ENCODE results near the gene SLC2A13.

Gene SLC2A13

DNA sequence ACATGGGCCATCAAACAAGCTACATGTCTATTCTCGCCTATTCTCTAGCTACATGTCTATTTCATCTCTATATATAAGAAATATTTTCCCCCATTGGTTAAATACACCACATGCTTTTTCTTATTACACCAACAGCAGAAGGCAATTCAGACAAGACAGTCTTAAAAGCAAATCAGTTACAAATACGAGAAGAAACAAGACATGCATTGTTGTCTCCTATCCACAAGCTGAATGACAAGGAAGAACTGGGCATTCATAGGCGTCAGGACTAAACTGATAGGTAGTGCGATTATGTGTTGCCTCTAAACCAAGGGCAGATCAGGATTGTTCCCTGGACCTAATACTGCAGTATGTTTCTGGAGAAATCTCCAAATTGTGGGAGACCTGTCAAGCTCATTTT, 19.4 kb downstream of the SLC2A13 start:
- TF ChIP-seq, protein P1, sequence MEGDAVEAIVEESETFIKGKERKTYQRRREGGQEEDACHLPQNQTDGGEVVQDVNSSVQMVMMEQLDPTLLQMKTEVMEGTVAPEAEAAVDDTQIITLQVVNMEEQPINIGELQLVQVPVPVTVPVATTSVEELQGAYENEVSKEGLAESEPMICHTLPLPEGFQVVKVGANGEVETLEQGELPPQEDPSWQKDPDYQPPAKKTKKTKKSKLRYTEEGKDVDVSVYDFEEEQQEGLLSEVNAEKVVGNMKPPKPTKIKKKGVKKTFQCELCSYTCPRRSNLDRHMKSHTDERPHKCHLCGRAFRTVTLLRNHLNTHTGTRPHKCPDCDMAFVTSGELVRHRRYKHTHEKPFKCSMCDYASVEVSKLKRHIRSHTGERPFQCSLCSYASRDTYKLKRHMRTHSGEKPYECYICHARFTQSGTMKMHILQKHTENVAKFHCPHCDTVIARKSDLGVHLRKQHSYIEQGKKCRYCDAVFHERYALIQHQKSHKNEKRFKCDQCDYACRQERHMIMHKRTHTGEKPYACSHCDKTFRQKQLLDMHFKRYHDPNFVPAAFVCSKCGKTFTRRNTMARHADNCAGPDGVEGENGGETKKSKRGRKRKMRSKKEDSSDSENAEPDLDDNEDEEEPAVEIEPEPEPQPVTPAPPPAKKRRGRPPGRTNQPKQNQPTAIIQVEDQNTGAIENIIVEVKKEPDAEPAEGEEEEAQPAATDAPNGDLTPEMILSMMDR (IDR thresholded peaks at IDR 0.05; ENCODE audit: borderline replicate concordance, insufficient read depth, low read depth, low read length) = no peak
- H3K4me3 ChIP-seq (ENCODE audit: low read depth, low read length) = no peak overlapping the region

GRCh38 chr12:40078266-40078665, 27.6 kb downstream of the SLC2A13 start:
- H3K4me3 ChIP-seq (ENCODE audit: low read depth, low read length) = no peak overlapping the region
- TF ChIP-seq, protein P1 (IDR thresholded peaks at IDR 0.05; ENCODE audit: borderline replicate concordance, insufficient read depth, low read depth, low read length) = no peak

DNA sequence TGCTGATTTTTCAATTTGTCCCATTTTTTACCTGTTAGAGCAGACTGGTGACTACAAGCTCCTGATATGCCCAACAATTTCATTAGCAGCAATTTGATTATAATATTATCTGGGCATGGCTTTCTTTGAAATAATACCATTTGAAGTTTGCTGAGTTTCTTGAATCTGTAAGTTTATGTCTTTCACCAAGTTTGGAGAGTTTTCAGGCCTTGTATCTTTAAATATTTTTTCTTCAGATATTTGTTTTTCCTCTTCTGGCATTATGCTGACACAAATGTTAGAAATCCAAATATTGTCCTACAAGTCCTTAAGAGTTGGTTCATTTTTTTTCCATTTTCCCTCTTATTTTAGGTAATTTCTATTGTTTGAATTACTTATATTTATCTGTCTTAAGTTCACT, 30.4 kb downstream of the SLC2A13 start:
- H3K4me3 ChIP-seq (ENCODE audit: low read depth, low read length) = no peak overlapping the region
- TF ChIP-seq, protein P1 (IDR thresholded peaks at IDR 0.05; ENCODE audit: borderline replicate concordance, insufficient read depth, low read depth, low read length) = no peak

DNA sequence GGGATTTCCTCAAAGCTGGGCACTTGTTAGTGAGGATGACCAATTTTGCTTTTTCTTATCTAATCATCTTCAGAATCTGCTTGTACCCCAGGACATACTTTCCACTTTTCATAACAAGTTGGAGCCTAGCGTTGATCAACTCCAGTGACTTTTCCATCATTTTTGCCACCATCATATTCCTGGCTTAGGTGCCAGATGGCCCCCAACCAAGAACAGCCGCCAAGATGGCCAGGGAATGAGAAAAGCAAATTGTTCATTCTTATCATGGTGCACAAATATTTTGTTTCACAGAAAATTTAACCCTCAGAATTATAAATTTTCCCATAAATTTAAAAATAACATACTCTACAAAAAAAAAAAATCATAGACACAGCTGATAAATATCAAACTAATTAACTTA, 37.5 kb downstream of the SLC2A13 start:
- TF ChIP-seq, protein P1 (IDR thresholded peaks at IDR 0.05; ENCODE audit: borderline replicate concordance, insufficient read depth, low read depth, low read length) = no peak
- H3K4me3 ChIP-seq (ENCODE audit: low read depth, low read length) = no peak overlapping the region

DNA sequence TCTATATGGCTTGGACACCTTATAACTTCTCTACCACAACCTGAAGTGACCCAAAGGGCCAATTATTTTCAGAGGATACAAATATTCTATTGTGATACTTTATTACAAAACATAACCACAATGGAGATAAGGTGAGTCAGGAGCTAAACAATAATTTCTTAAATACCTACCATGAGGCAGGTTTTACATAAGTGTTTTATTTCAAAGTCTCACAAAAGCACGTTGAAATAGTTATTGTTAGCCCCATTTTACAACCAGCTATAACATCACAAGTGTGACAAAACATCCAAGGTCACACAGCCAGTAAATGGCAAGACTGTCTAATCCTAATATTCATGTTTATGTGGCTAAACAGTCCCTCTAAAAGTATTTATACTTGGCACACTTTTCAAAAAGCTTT, 40.2 kb downstream of the SLC2A13 start:
- no peak overlapping the region for H3K4me3 ChIP-seq (ENCODE audit: low read depth, low read length)
- TF ChIP-seq, protein P1 (IDR thresholded peaks at IDR 0.05; ENCODE audit: borderline replicate concordance, insufficient read depth, low read depth, low read length) = no peak

- no peak overlapping the region for H3K4me3 ChIP-seq (ENCODE audit: low read depth, low read length)
- TF ChIP-seq, protein P1 (IDR thresholded peaks at IDR 0.05; ENCODE audit: borderline replicate concordance, insufficient read depth, low read depth, low read length) = no peak
These were observed 42.5 kb downstream of the SLC2A13 start for GRCh38 chr12:40063414-40063813.

- H3K4me3 ChIP-seq (ENCODE audit: low read depth, low read length) = no peak overlapping the region
- TF ChIP-seq, protein P1 (IDR thresholded peaks at IDR 0.05; ENCODE audit: borderline replicate concordance, insufficient read depth, low read depth, low read length) = no peak
These were observed 47.1 kb downstream of the SLC2A13 start for GRCh38 chr12:40058721-40059190.

Data from GM12875 (cell line).